Mesenchymal stem cell (in vitro differentiated cells and primary cell): ENCODE results near the gene MED4.

ENCODE experiments used
- DNase-seq: peaks from one replicate; pipeline ENCODE4 v3.0.0-alpha.2; 2013
- H2AFZ ChIP-seq: one replicate; pipeline ENCODE4 v1.6.1; 2013; ENCODE audit warnings: low read depth, mild to moderate bottlenecking, control low read depth, inconsistent platforms, low read length, moderate library complexity
- H2AK5ac ChIP-seq: 2 replicates; pipeline ENCODE4 v1.6.1; 2013; ENCODE audit warnings: low read length, moderate library complexity, mild to moderate bottlenecking, inconsistent platforms; ENCODE audit not compliant: severe bottlenecking
- H2BK120ac ChIP-seq: one replicate; pipeline ENCODE4 v1.6.1; 2013; ENCODE audit warnings: low read depth, mild to moderate bottlenecking, inconsistent platforms, low read length, moderate library complexity
- H2BK12ac ChIP-seq, 2 experiments: one replicate each; pipeline ENCODE4 v1.6.1; 2013; ENCODE audit warnings: inconsistent platforms in 2 of 2, low read length in 2 of 2, mild to moderate bottlenecking in 2 of 2, moderate library complexity in 2 of 2, control low read depth in 1 of 2
- H2BK15ac ChIP-seq: one replicate; pipeline ENCODE4 v1.6.1; 2013; ENCODE audit warnings: mild to moderate bottlenecking, low read depth, inconsistent platforms; ENCODE audit not compliant: poor library complexity, severe bottlenecking
- H2BK5ac ChIP-seq: 2 replicates; pipeline ENCODE4 v1.6.1; 2013; ENCODE audit warnings: low read depth, mild to moderate bottlenecking, low read length, control low read depth, inconsistent platforms; ENCODE audit not compliant: poor library complexity, severe bottlenecking
- H3K14ac ChIP-seq, 2 experiments: one replicate each; pipeline ENCODE4 v1.6.1; 2013; ENCODE audit warnings: inconsistent platforms in 2 of 2, low read length in 2 of 2, control low read depth in 1 of 2, mild to moderate bottlenecking in 1 of 2, moderate library complexity in 1 of 2
- H3K18ac ChIP-seq, 2 experiments: one replicate each; pipeline ENCODE4 v1.6.1; 2013; ENCODE audit warnings: inconsistent platforms in 2 of 2, low read length in 2 of 2, control low read depth in 1 of 2, low read depth in 1 of 2, mild to moderate bottlenecking in 1 of 2
- H3K23ac ChIP-seq, 2 experiments: one replicate each; pipeline ENCODE4 v1.6.1; 2013; ENCODE audit warnings: inconsistent platforms in 2 of 2, low read length in 2 of 2, mild to moderate bottlenecking in 2 of 2, moderate library complexity in 2 of 2, control low read depth in 1 of 2
- H3K27ac ChIP-seq: 2 replicates; pipeline ENCODE4 v1.5.1; 2013; ENCODE audit warnings: mild to moderate bottlenecking, moderate library complexity, low read length, control low read depth, inconsistent platforms; ENCODE audit not compliant: poor library complexity, severe bottlenecking
- H3K27me3 ChIP-seq, 2 experiments: 2 replicates each; pipeline versions ENCODE4 v1.6.1 to v1.7.0; 2013; ENCODE audit warnings: low read length in 2 of 2, mild to moderate bottlenecking in 2 of 2, moderate library complexity in 2 of 2, control low read depth in 1 of 2, inconsistent platforms in 1 of 2; ENCODE audit not compliant: control insufficient read depth in 1 of 2, insufficient read depth in 1 of 2
- H3K36me3 ChIP-seq, 2 experiments: 2 replicates each; pipeline versions ENCODE4 v1.6.1 to v1.7.0; 2013; ENCODE audit warnings: low read length in 2 of 2, control low read depth in 1 of 2, inconsistent platforms in 1 of 2, low read depth in 1 of 2, mild to moderate bottlenecking in 1 of 2; ENCODE audit not compliant: insufficient read depth in 2 of 2, control insufficient read depth in 1 of 2
- H3K4ac ChIP-seq, 2 experiments: one replicate each; pipeline ENCODE4 v1.6.1; 2013; ENCODE audit warnings: inconsistent platforms in 2 of 2, low read length in 2 of 2, mild to moderate bottlenecking in 2 of 2, moderate library complexity in 2 of 2, control low read depth in 1 of 2, low read depth in 1 of 2
- H3K4me1 ChIP-seq: 2 replicates; pipeline ENCODE4 v1.6.1; 2013; ENCODE audit warnings: low read depth, low read length, control low read depth; ENCODE audit not compliant: control insufficient read depth, insufficient read depth
- H3K4me2 ChIP-seq: 2 replicates; pipeline ENCODE4 v1.6.1; 2013; ENCODE audit warnings: low read length, mild to moderate bottlenecking, inconsistent platforms; ENCODE audit not compliant: poor library complexity, severe bottlenecking
- H3K4me3 ChIP-seq, 2 experiments: 2 replicates each; pipeline versions ENCODE4 v1.5.1 to v1.7.0; 2013; ENCODE audit warnings: low read length in 2 of 2, mild to moderate bottlenecking in 2 of 2, control low read depth in 1 of 2, low read depth in 1 of 2; ENCODE audit not compliant: insufficient read depth in 1 of 2
- H3K79me1 ChIP-seq: replicated peaks from 2 replicates; pipeline ENCODE4 v1.6.1; 2013; ENCODE audit warnings: mild to moderate bottlenecking, control low read depth, low read length, inconsistent platforms; ENCODE audit not compliant: poor library complexity, severe bottlenecking
- H3K9ac ChIP-seq: 2 replicates; pipeline ENCODE4 v1.7.0; 2013; ENCODE audit warnings: mild to moderate bottlenecking, low read length, moderate library complexity
- H3K9me3 ChIP-seq: 2 replicates; pipeline ENCODE4 v1.7.0; 2013; ENCODE audit warnings: mild to moderate bottlenecking, low read length; ENCODE audit not compliant: control insufficient read depth
- H4K8ac ChIP-seq: one replicate; pipeline ENCODE4 v1.6.1; 2013; ENCODE audit warnings: inconsistent platforms, mild to moderate bottlenecking, low read length, moderate library complexity
- H4K91ac ChIP-seq: one replicate; pipeline ENCODE4 v1.6.1; 2013; ENCODE audit warnings: mild to moderate bottlenecking, low read length, inconsistent platforms
- WGBS: methylation state at CpG from one replicate; pipeline ENCODE4 v1.1.7; 2013; ENCODE audit warnings: mixed read lengths; 5-methylcytosine and 5-hydroxymethylcytosine counted together

The MED4 gene

DNA sequence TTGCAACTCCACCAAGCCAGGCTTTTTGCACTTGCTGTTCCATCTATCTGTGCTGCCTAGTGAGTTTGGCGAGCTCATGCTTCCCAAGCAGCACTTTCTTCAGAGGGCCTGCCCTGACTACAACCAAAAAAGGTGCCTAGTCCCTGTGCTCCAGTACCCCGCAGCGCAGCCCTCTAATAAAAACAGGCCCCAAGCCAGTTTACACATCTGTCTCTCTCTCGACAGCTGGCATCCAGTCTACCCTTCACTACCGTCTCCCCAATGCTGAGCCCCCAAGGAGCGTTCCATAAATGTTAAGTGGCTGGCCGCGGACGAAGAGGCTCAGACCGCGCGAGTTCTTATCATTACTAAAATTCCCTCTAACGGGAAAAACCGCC is 512 bp downstream of the MED4 start:
- under 1% methylated on average over 14 of the region's 14 CpGs for WGBS
- Histone ChIP-seq H4K8ac (peak overlapping the region; percentile 89), H3K4ac (peak overlapping the region; percentile 35 to 88), H2BK12ac (no peak overlapping the region), H3K27me3 (no peaks in the 10 kb centered on the region), H3K4me3 (peak overlapping the region; percentile 83 to 95), H3K4me2 (peak overlapping the region; percentile 81), H4K91ac (peak overlapping the region; percentile 82), H3K14ac (peak overlapping the region; percentile 1 to 64), H3K9ac (peak overlapping the region; percentile 95), H3K79me1 (peaks cover 1% of the 10 kb centered on the region), H2AFZ (peak overlapping the region; percentile 91), H2BK120ac (peak overlapping the region; percentile 78), H3K23ac (peak overlapping the region; percentile 15 to 74), H2AK5ac (no peak overlapping the region), H3K9me3 (no peaks in the 10 kb centered on the region), H2BK5ac (peak overlapping the region; percentile 32), H2BK15ac (no peak overlapping the region), H3K36me3 (no peaks in the 10 kb centered on the region), H3K18ac (peak overlapping the region; percentile 76 to 86), H3K4me1 (peaks cover 5% of the 10 kb centered on the region), H3K27ac (no peak overlapping the region)
- DNase-seq = peak; percentile 41

DNA sequence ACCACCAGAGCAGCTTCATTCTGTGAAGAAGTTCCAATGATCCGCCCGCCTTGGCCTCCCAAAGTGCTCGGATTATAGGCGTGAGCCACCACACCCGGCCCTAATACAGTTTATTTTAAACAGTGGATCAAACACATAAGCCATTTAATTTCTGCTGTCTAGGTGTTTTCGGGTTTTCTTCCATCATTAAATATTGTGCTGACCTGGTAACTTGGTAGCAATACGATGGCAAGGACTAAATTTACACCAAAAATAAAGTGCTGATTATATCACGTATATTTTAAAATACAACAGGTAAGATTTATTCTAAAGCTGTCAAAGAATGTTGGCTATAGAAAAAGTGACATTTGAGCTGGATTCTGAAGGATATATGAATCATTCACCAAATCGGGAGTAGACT is 1.3 kb downstream of the MED4 start:
- WGBS = 91% methylated on average over 7 of the region's 9 CpGs

DNA sequence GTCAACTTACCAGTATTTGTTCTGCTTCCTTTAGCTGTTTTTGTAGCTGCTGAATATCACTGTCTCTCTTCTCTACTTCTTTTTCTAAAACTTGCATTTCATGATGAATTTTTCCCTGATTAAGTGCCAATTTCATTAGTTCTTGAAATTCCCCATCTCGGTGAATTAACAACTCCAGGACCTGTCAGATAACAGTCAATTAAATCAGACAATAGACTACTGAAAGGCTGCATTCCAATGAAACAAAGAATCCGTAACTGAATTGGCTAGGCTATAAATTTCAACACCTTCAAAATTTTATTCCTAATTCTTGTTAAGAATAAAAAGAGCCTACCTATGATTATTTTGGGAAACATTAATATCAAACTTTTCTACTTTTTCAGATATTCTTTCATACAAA is 8.6 kb downstream of the MED4 start:
- Histone ChIP-seq H3K79me1 (peaks cover 13% of the 10 kb centered on the region), H2BK15ac (no peak overlapping the region), H3K4me1 (no peaks in the 10 kb centered on the region), H3K36me3 (peaks cover 16 to 46% of the 10 kb centered on the region in 2 experiments), H3K4ac (no peak overlapping the region), H2BK5ac (no peak overlapping the region), H2AK5ac (no peak overlapping the region), H3K27ac (no peak overlapping the region), H3K9me3 (no peaks in the 10 kb centered on the region), H3K9ac (no peak overlapping the region), H4K91ac (no peak overlapping the region), H3K14ac (no peak overlapping the region), H2BK120ac (no peak overlapping the region), H3K4me3 (no peak overlapping the region), H3K18ac (no peak overlapping the region), H3K27me3 (no peaks in the 10 kb centered on the region), H2AFZ (no peak overlapping the region), H3K23ac (no peak overlapping the region), H4K8ac (no peak overlapping the region), H2BK12ac (no peak overlapping the region), H3K4me2 (no peak overlapping the region)
- WGBS = 80% methylated on average over 1 of the region's 2 CpGs
- DNase-seq = no peak

More for the DNA sequence above, 1.3 kb downstream of the MED4 start:
- Histone ChIP-seq H3K27me3 (no peaks in the 10 kb centered on the region), H3K4me3 (peak overlapping the region in 1 of 2 experiments; percentile 83), H4K91ac (no peak overlapping the region), H3K23ac (no peak overlapping the region), H2BK5ac (no peak overlapping the region), H3K14ac (no peak overlapping the region), H3K79me1 (peaks cover 1% of the 10 kb centered on the region), H3K18ac (no peak overlapping the region), H3K36me3 (no peaks in the 10 kb centered on the region), H3K9ac (peak overlapping the region; percentile 95), H3K9me3 (no peaks in the 10 kb centered on the region), H3K27ac (no peak overlapping the region), H2BK12ac (no peak overlapping the region), H2BK15ac (no peak overlapping the region), H4K8ac (no peak overlapping the region), H3K4me1 (peaks cover 5% of the 10 kb centered on the region), H2AK5ac (no peak overlapping the region), H3K4me2 (peak overlapping the region; percentile 81), H2BK120ac (no peak overlapping the region), H2AFZ (no peak overlapping the region), H3K4ac (no peak overlapping the region)
- DNase-seq = no peak

DNA sequence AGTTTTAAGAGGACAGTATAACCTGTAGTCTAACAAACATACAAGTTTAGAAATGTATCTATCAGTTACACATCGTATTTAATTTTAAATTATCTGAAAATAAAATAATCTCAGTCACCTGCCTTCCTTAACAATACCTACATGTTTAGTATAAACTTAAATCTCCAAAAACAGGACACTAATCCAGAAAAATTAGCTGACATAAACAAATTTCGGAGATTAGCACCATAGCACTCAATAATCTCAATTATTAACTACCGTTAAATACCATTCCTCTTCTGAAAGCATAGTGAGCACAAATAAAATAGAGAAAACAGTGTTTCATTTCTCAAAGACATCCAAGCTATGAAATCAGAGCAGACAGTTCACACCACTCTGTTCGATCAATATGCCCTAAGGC is 13.2 kb downstream of the MED4 start:
- H2BK12ac ChIP-seq = no peak overlapping the region
- H2AK5ac ChIP-seq = no peak overlapping the region
- no peak overlapping the region for H3K23ac ChIP-seq
- no peak overlapping the region for H2BK5ac ChIP-seq
- no peak for DNase-seq
- no peak overlapping the region for H3K9ac ChIP-seq
- H3K9me3 ChIP-seq = no peaks in the 10 kb centered on the region
- H3K4me1 ChIP-seq = no peaks in the 10 kb centered on the region
- H3K36me3 ChIP-seq = peaks cover 30 to 89% of the 10 kb centered on the region in 2 experiments
- H2BK120ac ChIP-seq = no peak overlapping the region
- H3K14ac ChIP-seq = no peak overlapping the region
- H2AFZ ChIP-seq = no peak overlapping the region
- H3K18ac ChIP-seq = no peak overlapping the region
- H3K4me3 ChIP-seq = no peak overlapping the region
- no peak overlapping the region for H3K27ac ChIP-seq
- 100% methylated on average over 3 of the region's 4 CpGs for WGBS
- no peak overlapping the region for H3K4ac ChIP-seq
- H2BK15ac ChIP-seq = no peak overlapping the region
- H4K8ac ChIP-seq = no peak overlapping the region
- no peak overlapping the region for H4K91ac ChIP-seq
- H3K4me2 ChIP-seq = no peak overlapping the region
- H3K79me1 ChIP-seq = peaks cover 21% of the 10 kb centered on the region
- no peaks in the 10 kb centered on the region for H3K27me3 ChIP-seq
